ENCODE results near the gene KTI12. TPM values are rescaled to one million over a fixed set of nuclear protein-coding genes. Genes with fewer than 3 reads are reported as not detected.
"Not testable (repeated sequence)": the region's sequence is repeated elsewhere in the genome, so short reads cannot be mapped to it uniquely, and the experiment has no call there.

Gene KTI12
- total and polyA plus RNA-seq, 5 donors = 3.5 to 5.4 (median 4.0) TPM

DNA sequence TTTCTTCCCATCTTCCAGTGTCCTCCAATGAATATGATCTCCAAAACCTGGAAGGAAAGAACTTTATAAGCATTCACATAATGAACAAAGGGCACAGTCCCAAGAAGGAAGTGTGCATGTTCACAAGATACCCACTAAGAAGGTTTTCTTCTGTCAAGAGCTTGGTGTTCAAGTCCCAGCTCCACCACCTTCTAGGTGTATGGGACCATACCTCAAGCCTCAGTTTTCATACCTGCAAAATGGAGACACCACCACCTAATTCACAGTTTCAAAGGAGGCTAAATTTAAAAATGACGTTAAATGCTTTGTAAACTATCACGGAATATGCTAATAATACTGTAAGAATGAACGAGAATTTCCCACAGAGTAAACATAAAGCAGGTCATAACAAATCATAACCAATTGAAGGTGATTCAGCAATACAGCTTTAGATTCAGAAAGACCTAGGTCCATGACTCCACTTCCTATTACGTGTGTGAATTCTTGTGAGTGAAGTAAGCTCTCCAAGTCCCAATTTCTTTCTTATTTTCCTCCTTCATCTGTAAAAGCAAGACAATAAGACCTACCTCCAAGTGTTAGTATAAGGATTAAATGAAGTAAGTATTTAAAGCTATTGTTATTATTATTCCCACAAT, 8.1 kb upstream of the KTI12 start:
- WGBS = 97% methylated on average over 4 of the region's 4 CpGs
- no peak overlapping the region for H3K4me3 ChIP-seq (ENCODE audit: low read length)
- intact Hi-C loops (cut with DNase I) = no loop called here

GRCh38 chr1:52037909-52038308, 4.3 kb upstream of the KTI12 start:
- H3K27ac ChIP-seq (ENCODE audit: low read length) = no peak overlapping the region
- no peaks in the 10 kb centered on the region for H3K4me1 ChIP-seq (ENCODE audit: control insufficient read depth, insufficient read depth, low read length)
- no peaks in the 10 kb centered on the region for H3K9me3 ChIP-seq (ENCODE audit: control insufficient read depth, low read length)
- WGBS = 98% methylated on average over 1 of the region's 1 CpG
- no peak overlapping the region for H3K4me3 ChIP-seq (ENCODE audit: low read length)
- DNase-seq (no peak), ATAC-seq (no peak)
- no peaks in the 10 kb centered on the region for H3K27me3 ChIP-seq (ENCODE audit: control insufficient read depth, insufficient read depth)
- intact Hi-C loops (cut with DNase I) = no loop called here

More for the DNA sequence above, 8.1 kb upstream of the KTI12 start:
- H3K9me3 ChIP-seq (ENCODE audit: control insufficient read depth, low read length) = no peaks in the 10 kb centered on the region
- no peaks in the 10 kb centered on the region for H3K4me1 ChIP-seq (ENCODE audit: control insufficient read depth, insufficient read depth, low read length)
- no peak overlapping the region for H3K27ac ChIP-seq (ENCODE audit: low read length)
- no peak for DNase-seq
- H3K27me3 ChIP-seq (ENCODE audit: control insufficient read depth, insufficient read depth) = no peaks in the 10 kb centered on the region
- ATAC-seq = no peak

DNA sequence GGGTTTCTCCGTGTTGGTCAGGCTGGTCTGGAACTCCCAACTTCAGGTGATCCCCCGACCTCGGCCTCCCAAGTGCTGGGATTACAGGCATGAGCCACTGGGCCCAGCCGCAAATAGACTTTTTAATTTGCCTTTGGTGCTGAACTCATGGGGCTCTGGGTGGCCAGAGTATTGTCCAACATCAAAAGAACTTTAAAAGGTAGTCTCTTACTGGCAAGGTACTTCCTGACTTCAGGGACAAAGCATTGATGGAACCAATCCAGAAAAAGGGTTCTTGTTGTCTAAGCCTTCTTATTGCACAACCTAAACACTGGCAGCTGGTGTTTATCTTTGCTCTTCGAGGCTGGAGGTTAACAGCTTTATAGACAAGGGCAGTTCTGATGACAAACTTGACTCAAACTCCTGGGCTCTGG, 3.8 kb upstream of the KTI12 start:
- ATAC-seq = no peak
- intact Hi-C loops (cut with DNase I) = no loop called here

DNA sequence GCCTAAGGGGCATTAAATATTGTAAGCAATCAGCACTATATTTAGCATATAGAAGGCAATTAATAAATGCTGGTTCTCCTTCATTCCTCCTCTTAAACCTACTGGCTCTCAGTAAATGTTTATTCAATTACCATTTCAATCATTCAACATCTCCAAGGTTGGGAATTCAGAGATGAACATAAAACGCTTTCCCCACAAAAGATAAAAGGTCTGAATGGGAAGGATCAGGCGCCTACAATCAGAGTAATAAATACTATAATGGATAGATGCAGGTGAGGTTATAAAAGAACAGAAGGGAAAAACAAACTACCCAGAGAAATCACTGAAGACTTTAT, 407 bp upstream of the KTI12 start:
- intact Hi-C loops (cut with DNase I) = no loop called here
- 99% methylated on average over 2 of the region's 2 CpGs for WGBS
- no peaks in the 10 kb centered on the region for H3K9me3 ChIP-seq (ENCODE audit: control insufficient read depth, low read length)
- peaks cover 5% of the 10 kb centered on the region for H3K4me1 ChIP-seq (ENCODE audit: control insufficient read depth, insufficient read depth, low read length)
- H3K27me3 ChIP-seq (ENCODE audit: control insufficient read depth, insufficient read depth) = no peaks in the 10 kb centered on the region
- H3K4me3 ChIP-seq (ENCODE audit: low read length) = peak overlapping the region; percentile 55
- no peak overlapping the region for H3K27ac ChIP-seq (ENCODE audit: low read length)
- DNase-seq (no peak), ATAC-seq (no peak)

More for the DNA sequence above, 3.8 kb upstream of the KTI12 start:
- H3K4me3 ChIP-seq (ENCODE audit: low read length) = no peak overlapping the region
- peaks cover 2% of the 10 kb centered on the region for H3K4me1 ChIP-seq (ENCODE audit: control insufficient read depth, insufficient read depth, low read length)
- no peaks in the 10 kb centered on the region for H3K9me3 ChIP-seq (ENCODE audit: control insufficient read depth, low read length)
- peak in 1 of 3 donors; percentile 12 for DNase-seq
- H3K27me3 ChIP-seq (ENCODE audit: control insufficient read depth, insufficient read depth) = no peaks in the 10 kb centered on the region
- no peak overlapping the region for H3K27ac ChIP-seq (ENCODE audit: low read length)
- 83% methylated on average over 5 of the region's 5 CpGs for WGBS

- DNase-seq (peak; percentile 50 to 74 (median 73)), ATAC-seq (peak; percentile 64 to 68)
- 5% methylated on average over 24 of the region's 24 CpGs for WGBS
Measured at GRCh38 chr1:52032785-52033131, 852 bp downstream of the KTI12 start.

GRCh38 chr1:52032124-52032784, 1.4 kb downstream of the KTI12 start:
- Histone ChIP-seq H3K4me1 (ENCODE audit: control insufficient read depth, insufficient read depth, low read length) (peaks cover 5% of the 10 kb centered on the region), H3K4me3 (ENCODE audit: low read length) (peak overlapping the region; percentile 55), H3K9me3 (ENCODE audit: control insufficient read depth, low read length) (no peaks in the 10 kb centered on the region), H3K27me3 (ENCODE audit: control insufficient read depth, insufficient read depth) (no peaks in the 10 kb centered on the region), H3K27ac (ENCODE audit: low read length) (no peak overlapping the region)
- DNase-seq (no peak), ATAC-seq (no peak)
- intact Hi-C loops (cut with DNase I) = no loop called here
- WGBS = 63% methylated on average over 5 of the region's 5 CpGs

More at GRCh38 chr1:52032785-52033131, 852 bp downstream of the KTI12 start:
- Histone ChIP-seq H3K27me3 (ENCODE audit: control insufficient read depth, insufficient read depth) (no peaks in the 10 kb centered on the region), H3K9me3 (ENCODE audit: control insufficient read depth, low read length) (no peaks in the 10 kb centered on the region), H3K4me1 (ENCODE audit: control insufficient read depth, insufficient read depth, low read length) (peaks cover 5% of the 10 kb centered on the region), H3K4me3 (ENCODE audit: low read length) (peak overlapping the region; percentile 55), H3K27ac (ENCODE audit: low read length) (no peak overlapping the region)
- intact Hi-C loops (cut with DNase I) = no loop called here

GRCh38 chr1:52028839-52029238, 4.8 kb downstream of the KTI12 start:
- ATAC-seq; H3K4me3 ChIP-seq (ENCODE audit: low read length): not testable (repeated sequence)
- 89% methylated on average over 5 of the region's 5 CpGs for WGBS

GRCh38 chr1:52028328-52028727, 5.3 kb downstream of the KTI12 start:
- intact Hi-C loops (cut with DNase I) = no loop called here
- 87% methylated on average over 1 of the region's 1 CpG for WGBS
- ATAC-seq (no peak), DNase-seq (no peak)
- no peaks in the 10 kb centered on the region for H3K27me3 ChIP-seq (ENCODE audit: control insufficient read depth, insufficient read depth)
- H3K4me3 ChIP-seq (ENCODE audit: low read length) = no peak overlapping the region
- H3K4me1 ChIP-seq (ENCODE audit: control insufficient read depth, insufficient read depth, low read length) = peaks cover 5% of the 10 kb centered on the region
- no peaks in the 10 kb centered on the region for H3K9me3 ChIP-seq (ENCODE audit: control insufficient read depth, low read length)
- no peak overlapping the region for H3K27ac ChIP-seq (ENCODE audit: low read length)

More at GRCh38 chr1:52028839-52029238, 4.8 kb downstream of the KTI12 start:
- intact Hi-C loops (cut with DNase I); H3K27ac ChIP-seq (ENCODE audit: low read length); H3K9me3 ChIP-seq (ENCODE audit: control insufficient read depth, low read length); DNase-seq; H3K27me3 ChIP-seq (ENCODE audit: control insufficient read depth, insufficient read depth); H3K4me1 ChIP-seq (ENCODE audit: control insufficient read depth, insufficient read depth, low read length): not testable (repeated sequence)

DNA sequence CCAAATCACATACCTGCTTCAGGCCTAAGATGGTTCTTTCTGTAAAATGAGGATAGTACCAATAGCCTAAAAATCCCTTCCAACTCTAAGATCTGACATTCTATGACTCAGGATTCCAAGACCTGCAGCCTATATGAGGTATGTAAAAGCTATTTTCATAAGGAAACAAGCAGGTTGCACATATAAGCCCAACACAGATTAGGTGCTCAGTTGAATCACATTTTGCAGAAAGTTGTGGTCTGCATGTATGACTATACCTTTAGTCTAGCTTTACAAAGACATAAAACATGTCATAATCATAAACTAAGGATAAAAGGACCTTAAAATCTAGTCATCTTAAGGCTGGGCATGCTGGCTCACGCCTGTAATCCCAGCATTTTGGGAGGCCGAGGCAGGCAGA, 7.3 kb downstream of the KTI12 start:
- DNase-seq = no peak
- no peak for ATAC-seq
- over 99% methylated on average over 2 of the region's 2 CpGs for WGBS
- H3K9me3 ChIP-seq (ENCODE audit: control insufficient read depth, low read length) = no peaks in the 10 kb centered on the region
- H3K27me3 ChIP-seq (ENCODE audit: control insufficient read depth, insufficient read depth) = no peaks in the 10 kb centered on the region
- H3K4me3 ChIP-seq (ENCODE audit: low read length) = no peak overlapping the region
- no peak overlapping the region for H3K27ac ChIP-seq (ENCODE audit: low read length)
- intact Hi-C loops (cut with DNase I) = no loop called here
- H3K4me1 ChIP-seq (ENCODE audit: control insufficient read depth, insufficient read depth, low read length) = no peaks in the 10 kb centered on the region

- Histone ChIP-seq H3K27ac (ENCODE audit: low read length) (no peak overlapping the region), H3K27me3 (ENCODE audit: control insufficient read depth, insufficient read depth) (no peaks in the 10 kb centered on the region), H3K4me1 (ENCODE audit: control insufficient read depth, insufficient read depth, low read length) (no peaks in the 10 kb centered on the region), H3K9me3 (ENCODE audit: control insufficient read depth, low read length) (no peaks in the 10 kb centered on the region), H3K4me3 (ENCODE audit: low read length) (no peak overlapping the region)
- DNase-seq (no peak), ATAC-seq (no peak)
- intact Hi-C loops (cut with DNase I) = no loop called here
- 68% methylated on average over 2 of the region's 2 CpGs for WGBS
Measured at GRCh38 chr1:52022133-52022532, 11.5 kb downstream of the KTI12 start.

- Histone ChIP-seq H3K9me3 (ENCODE audit: control insufficient read depth, low read length) (no peaks in the 10 kb centered on the region), H3K4me3 (ENCODE audit: low read length) (no peak overlapping the region), H3K27ac (ENCODE audit: low read length) (no peak overlapping the region), H3K27me3 (ENCODE audit: control insufficient read depth, insufficient read depth) (no peaks in the 10 kb centered on the region), H3K4me1 (ENCODE audit: control insufficient read depth, insufficient read depth, low read length) (no peaks in the 10 kb centered on the region)
- intact Hi-C loops (cut with DNase I) = no loop called here
- DNase-seq (no peak), ATAC-seq (no peak)
- WGBS = 84% methylated on average over 7 of the region's 7 CpGs
Measured at GRCh38 chr1:52008071-52008809, 25.4 kb downstream of the KTI12 start.
